Stimulated activated effector memory CD8-positive, alpha-beta T cell treated with anti-CD3 and anti-CD28 coated beads, Interleukin-12 subunit alpha, Interleukin-12 subunit beta, amount 100 ng/mL, for 72 hours (primary cell): ENCODE results near the gene C16orf92.
A peak's percentile ranks its signal among the peaks of the same experiment; 100 is the strongest.

ENCODE experiments used
- ATAC-seq: fragments of 150-1000 bp; cut with Tn5 transposase; 2 replicates; pipeline ENCODE4 v1.10.0; 2021
- DNase-seq, 2 donors: peaks; one replicate each; pipeline ENCODE4 v3.0.0; 2021 to 2022; ENCODE audit warnings: low spot score in 2 of 2
- H3K27ac Mint-ChIP-seq: one replicate; pipeline ENCODE4 v1.8.0; 2022; ENCODE audit warnings: mild to moderate bottlenecking, mixed read lengths
- H3K36me3 Mint-ChIP-seq: one replicate; pipeline ENCODE4 v1.8.0; 2022; ENCODE audit warnings: mild to moderate bottlenecking, mixed read lengths
- H3K4me1 Mint-ChIP-seq: one replicate; pipeline ENCODE4 v1.8.0; 2022; ENCODE audit warnings: mixed read lengths
- H3K4me3 Mint-ChIP-seq: one replicate; pipeline ENCODE4 v1.8.0; 2022; ENCODE audit warnings: mild to moderate bottlenecking, mixed read lengths
- H3K9me3 Mint-ChIP-seq: one replicate; pipeline ENCODE4 v1.8.0; 2022; ENCODE audit warnings: mixed read lengths

Gene C16orf92

GRCh38 chr16:30022887-30023286, at the start of gene C16orf92:
Gene C16orf92 (plus strand): TSS chr16:30023198. CDS start chr16:30023341, 143 bp downstream.
- Mint-ChIP-seq H3K9me3 (no peaks in the 10 kb centered on the region), H3K4me3 (no peak within 1 kb of the TSS), H3K4me1 (peaks cover 16% of the 10 kb centered on the region), H3K36me3 (no peaks in the 10 kb centered on the region), H3K27ac (no peak within 1 kb of the TSS)
- ATAC-seq = no peak
- DNase-seq = no peak

GRCh38 chr16:29973384-29974246, 49.4 kb upstream of the C16orf92 start, which contains the start of gene TAOK2:
Gene TAOK2 (plus strand): TSS chr16:29973868. CDS start chr16:29977773, 3,905 bp downstream.
- DNase-seq (peak; percentile 92 to 99), ATAC-seq (peak; percentile 98)
- no peaks in the 10 kb centered on the region for H3K9me3 Mint-ChIP-seq
- H3K4me3 Mint-ChIP-seq = peak within 1 kb of the TSS; percentile 97
- H3K36me3 Mint-ChIP-seq = peaks cover 52% of the 10 kb centered on the region
- H3K4me1 Mint-ChIP-seq = peaks cover 40% of the 10 kb centered on the region
- H3K27ac Mint-ChIP-seq = peak within 1 kb of the TSS; percentile 95

- no peak for DNase-seq
- ATAC-seq = no peak
- Mint-ChIP-seq H3K27ac (peak overlapping the region; percentile 95), H3K4me3 (peak overlapping the region; percentile 97), H3K9me3 (no peaks in the 10 kb centered on the region), H3K4me1 (peaks cover 47% of the 10 kb centered on the region), H3K36me3 (peaks cover 52% of the 10 kb centered on the region)
These were observed 48.5 kb upstream of the C16orf92 start for GRCh38 chr16:29974291-29975133.

- DNase-seq = no peak
- no peak for ATAC-seq
- Mint-ChIP-seq H3K27ac (peak overlapping the region; percentile 95), H3K4me1 (peaks cover 49% of the 10 kb centered on the region), H3K9me3 (no peaks in the 10 kb centered on the region), H3K36me3 (peaks cover 54% of the 10 kb centered on the region), H3K4me3 (peak overlapping the region; percentile 97)
These were observed 47.9 kb upstream of the C16orf92 start for GRCh38 chr16:29975134-29975538.

GRCh38 chr16:29975811-29976511, 47.0 kb upstream of the C16orf92 start:
- peak overlapping the region; percentile 95 for H3K27ac Mint-ChIP-seq
- peaks cover 49% of the 10 kb centered on the region for H3K4me1 Mint-ChIP-seq
- H3K4me3 Mint-ChIP-seq = peak overlapping the region; percentile 97
- DNase-seq (no peak), ATAC-seq (no peak)
- H3K36me3 Mint-ChIP-seq = peaks cover 56% of the 10 kb centered on the region
- H3K9me3 Mint-ChIP-seq = no peaks in the 10 kb centered on the region

- DNase-seq = no peak
- H3K27ac Mint-ChIP-seq = peak overlapping the region; percentile 95
- H3K4me3 Mint-ChIP-seq = no peak overlapping the region
- H3K4me1 Mint-ChIP-seq = peaks cover 49% of the 10 kb centered on the region
- H3K36me3 Mint-ChIP-seq = peaks cover 63% of the 10 kb centered on the region
- ATAC-seq = no peak
- H3K9me3 Mint-ChIP-seq = no peaks in the 10 kb centered on the region
These were observed 45.8 kb upstream of the C16orf92 start for GRCh38 chr16:29977063-29977825.

GRCh38 chr16:29978081-29978480, 44.9 kb upstream of the C16orf92 start:
- no peak for ATAC-seq
- Mint-ChIP-seq H3K9me3 (no peaks in the 10 kb centered on the region), H3K4me3 (no peak overlapping the region), H3K36me3 (peaks cover 71% of the 10 kb centered on the region), H3K27ac (peak overlapping the region; percentile 1), H3K4me1 (peaks cover 48% of the 10 kb centered on the region)
- no peak for DNase-seq

- H3K4me1 Mint-ChIP-seq = peaks cover 42% of the 10 kb centered on the region
- no peak overlapping the region for H3K4me3 Mint-ChIP-seq
- no peak for ATAC-seq
- peak overlapping the region; percentile 1 for H3K27ac Mint-ChIP-seq
- no peak for DNase-seq
- peaks cover 74% of the 10 kb centered on the region for H3K36me3 Mint-ChIP-seq
- no peaks in the 10 kb centered on the region for H3K9me3 Mint-ChIP-seq
These were observed 44.3 kb upstream of the C16orf92 start for GRCh38 chr16:29978564-29979270.

GRCh38 chr16:29982560-29983419, 40.2 kb upstream of the C16orf92 start:
- Mint-ChIP-seq H3K9me3 (no peaks in the 10 kb centered on the region), H3K27ac (peak overlapping the region; percentile 71), H3K4me1 (peaks cover 11% of the 10 kb centered on the region), H3K4me3 (no peak overlapping the region), H3K36me3 (peaks cover 91% of the 10 kb centered on the region)
- no peak for ATAC-seq
- DNase-seq = no peak

- ATAC-seq (no peak), DNase-seq (no peak)
- H3K9me3 Mint-ChIP-seq = no peaks in the 10 kb centered on the region
- H3K4me3 Mint-ChIP-seq = no peak overlapping the region
- peaks cover 94% of the 10 kb centered on the region for H3K36me3 Mint-ChIP-seq
- H3K4me1 Mint-ChIP-seq = peaks cover 15% of the 10 kb centered on the region
- peak overlapping the region; percentile 71 for H3K27ac Mint-ChIP-seq
These were observed 39.4 kb upstream of the C16orf92 start for GRCh38 chr16:29983420-29984136.

- H3K4me1 Mint-ChIP-seq = peaks cover 10% of the 10 kb centered on the region
- DNase-seq (no peak), ATAC-seq (no peak)
- peak overlapping the region; percentile 71 for H3K27ac Mint-ChIP-seq
- no peaks in the 10 kb centered on the region for H3K9me3 Mint-ChIP-seq
- H3K36me3 Mint-ChIP-seq = peaks cover 94% of the 10 kb centered on the region
- H3K4me3 Mint-ChIP-seq = no peak overlapping the region
These were observed 38.7 kb upstream of the C16orf92 start for GRCh38 chr16:29984137-29984763.

- Mint-ChIP-seq H3K4me1 (peaks cover 6% of the 10 kb centered on the region), H3K4me3 (no peak overlapping the region), H3K27ac (no peak overlapping the region), H3K36me3 (peaks cover 94% of the 10 kb centered on the region), H3K9me3 (no peaks in the 10 kb centered on the region)
- DNase-seq (no peak), ATAC-seq (no peak)
These were observed 38.2 kb upstream of the C16orf92 start for GRCh38 chr16:29984764-29985147.
